ENCODE results near the gene TP53RK. TPM values are rescaled to one million over a fixed set of nuclear protein-coding genes. Genes with fewer than 3 reads are reported as not detected.

The TP53RK gene
- total RNA-seq, 2 donors from 2014 or later: 7.9 to 9.5 TPM

DNA sequence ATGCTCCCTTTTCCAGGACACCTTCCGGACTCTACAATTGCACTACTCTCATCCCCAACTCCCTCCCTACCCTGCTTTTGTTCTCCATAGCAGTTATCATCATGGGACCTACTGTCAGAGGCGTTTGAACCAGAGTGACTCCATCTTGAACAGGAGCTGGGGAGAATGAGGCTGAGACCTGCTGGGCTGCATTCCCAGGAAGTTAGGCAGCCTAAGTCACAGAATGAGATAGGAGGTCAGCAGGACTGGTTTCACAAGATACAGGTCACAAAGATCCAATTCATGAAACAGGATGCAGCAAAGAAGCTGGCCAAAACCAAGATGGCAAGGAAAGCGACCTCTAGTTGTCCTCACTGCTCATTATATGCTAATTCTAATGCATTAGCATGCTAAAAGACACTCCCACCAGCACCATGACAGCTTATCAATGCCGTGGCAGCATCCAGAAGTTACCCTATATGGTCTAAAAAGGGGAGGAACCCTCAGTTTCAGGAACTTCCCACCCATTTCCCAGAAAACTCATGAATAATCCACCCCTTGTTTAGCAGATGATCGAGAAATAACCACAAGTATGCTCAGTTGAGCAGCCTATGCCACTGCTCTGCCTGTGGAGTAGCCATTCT, 53.6 kb downstream of the TP53RK start:
- intact Hi-C loops (cut with DNase I, micrococcal nuclease): no loop called here
- DNase-seq (no peak), ATAC-seq (no peak)

DNA sequence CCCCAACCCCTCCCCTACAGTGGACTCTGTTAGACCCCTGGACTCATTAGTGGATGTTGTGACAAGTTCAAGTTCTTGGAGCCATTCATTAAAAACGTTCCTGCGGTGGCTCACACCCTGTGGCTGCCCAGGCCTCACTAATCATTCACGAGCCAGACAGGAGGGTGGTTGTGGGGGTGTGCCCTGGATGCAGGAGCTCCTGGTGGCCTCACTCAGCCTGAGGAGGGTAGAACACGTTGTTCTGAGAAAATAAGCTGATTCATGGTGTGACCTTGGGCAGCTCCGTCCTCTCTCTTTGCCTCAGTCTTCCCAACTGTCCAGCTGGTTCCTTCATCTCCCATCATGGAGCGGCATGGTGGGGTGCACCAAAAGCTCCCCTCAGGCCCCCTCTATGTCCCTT, 54.7 kb downstream of the TP53RK start:
- intact Hi-C loops (cut with DNase I, micrococcal nuclease): no loop called here
- DNase-seq (no peak), ATAC-seq (no peak)

Other genes starting within 250 kb of the TP53RK start
- 1 to 10 TPM; 2.2 to 8.5 TPM for gene ZNF334, start 175.9 kb downstream of the TP53RK start, total RNA-seq
- not detected for gene OCSTAMP, start 138.8 kb downstream of the TP53RK start, total RNA-seq
- under 1 TPM; 0.39 to 0.92 TPM for gene SLC13A3, start 38.0 kb downstream of the TP53RK start, total RNA-seq
- 10 to 100 TPM; 29.1 to 29.6 TPM for gene SLC2A10, start 20.2 kb upstream of the TP53RK start, total RNA-seq
- 10 to 100 TPM; 12.2 to 21.0 TPM for gene EYA2, start 205.4 kb upstream of the TP53RK start, total RNA-seq

Data from left colon (tissue), 2 donors.